ENCODE results near the gene PLXNB3.

Gene PLXNB3

DNA sequence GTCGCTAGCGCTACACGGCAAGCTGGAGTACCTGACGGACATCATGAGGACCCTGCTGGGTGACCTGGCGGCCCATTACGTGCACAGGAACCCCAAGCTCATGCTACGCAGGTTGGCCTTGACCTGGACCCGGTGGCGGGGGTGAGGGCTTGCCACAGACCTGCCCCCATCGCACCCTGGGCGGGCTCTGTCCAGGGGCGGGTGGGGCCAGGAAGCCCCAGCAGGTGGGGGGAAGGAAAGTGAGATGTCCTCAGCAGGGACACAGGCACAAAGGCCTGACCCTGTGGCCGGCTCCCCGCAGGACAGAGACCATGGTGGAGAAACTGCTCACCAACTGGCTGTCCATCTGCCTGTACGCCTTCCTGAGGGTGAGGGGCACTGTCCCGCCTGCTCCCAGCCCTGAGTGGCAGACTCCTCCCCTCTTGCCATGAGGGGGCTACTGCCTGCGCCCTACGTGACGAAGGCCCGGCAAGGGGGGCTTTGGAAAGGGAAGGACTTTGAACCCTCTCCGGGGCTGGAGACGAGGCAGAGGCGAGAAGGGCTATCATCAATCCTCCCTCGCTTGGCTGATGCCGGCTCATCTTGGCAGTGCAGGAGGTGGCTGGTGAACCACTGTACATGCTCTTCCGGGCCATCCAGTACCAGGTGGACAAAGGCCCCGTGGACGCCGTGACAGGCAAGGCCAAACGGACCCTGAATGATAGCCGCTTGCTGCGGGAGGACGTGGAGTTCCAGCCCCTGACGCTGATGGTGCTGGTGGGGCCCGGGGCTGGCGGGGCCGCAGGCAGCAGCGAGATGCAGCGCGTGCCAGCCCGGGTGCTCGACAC is 11.5 kb downstream of the PLXNB3 start:
- DNase-seq = no peak

DNA sequence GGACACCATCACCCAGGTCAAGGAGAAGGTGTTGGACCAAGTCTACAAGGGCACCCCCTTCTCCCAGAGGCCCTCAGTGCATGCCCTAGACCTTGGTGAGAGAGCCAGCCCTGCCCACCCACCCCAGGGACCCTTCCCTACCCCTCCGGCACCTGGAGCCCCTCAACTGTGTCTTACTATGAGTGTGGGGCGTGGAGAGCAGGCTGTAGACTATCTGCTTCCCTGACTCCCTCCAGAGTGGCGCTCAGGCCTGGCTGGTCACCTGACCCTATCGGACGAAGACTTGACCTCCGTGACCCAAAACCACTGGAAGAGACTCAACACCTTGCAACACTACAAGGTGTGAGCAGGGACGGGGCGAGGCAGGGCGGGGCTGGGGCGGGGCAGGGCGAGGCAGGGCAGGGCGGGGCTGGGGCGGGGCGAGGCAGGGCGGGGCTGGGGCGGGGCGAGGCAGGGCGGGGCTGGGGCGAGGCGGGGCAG is 12.1 kb downstream of the PLXNB3 start:
- no peak for DNase-seq

DNA sequence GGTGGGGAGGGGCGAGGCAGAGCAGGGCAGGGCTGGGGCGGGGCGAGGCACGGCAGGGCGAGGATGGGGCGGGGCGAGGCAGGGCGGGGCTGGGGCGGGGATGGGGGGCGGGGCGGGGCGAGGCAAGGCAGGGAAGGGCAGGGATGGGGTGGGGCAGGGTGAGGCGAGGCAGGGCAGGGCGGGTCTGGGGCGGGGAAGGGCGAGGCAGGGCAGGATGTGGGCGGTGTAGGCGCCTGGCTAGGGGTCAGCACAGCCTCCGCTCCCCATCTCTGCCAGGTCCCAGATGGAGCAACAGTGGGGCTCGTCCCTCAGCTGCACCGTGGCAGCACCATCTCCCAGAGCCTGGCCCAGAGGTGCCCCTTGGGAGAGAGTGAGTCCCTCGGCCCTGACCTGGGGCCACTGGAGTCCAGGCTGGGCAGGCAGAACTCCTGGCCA is 12.6 kb downstream of the PLXNB3 start:
- no peak for DNase-seq

DNA sequence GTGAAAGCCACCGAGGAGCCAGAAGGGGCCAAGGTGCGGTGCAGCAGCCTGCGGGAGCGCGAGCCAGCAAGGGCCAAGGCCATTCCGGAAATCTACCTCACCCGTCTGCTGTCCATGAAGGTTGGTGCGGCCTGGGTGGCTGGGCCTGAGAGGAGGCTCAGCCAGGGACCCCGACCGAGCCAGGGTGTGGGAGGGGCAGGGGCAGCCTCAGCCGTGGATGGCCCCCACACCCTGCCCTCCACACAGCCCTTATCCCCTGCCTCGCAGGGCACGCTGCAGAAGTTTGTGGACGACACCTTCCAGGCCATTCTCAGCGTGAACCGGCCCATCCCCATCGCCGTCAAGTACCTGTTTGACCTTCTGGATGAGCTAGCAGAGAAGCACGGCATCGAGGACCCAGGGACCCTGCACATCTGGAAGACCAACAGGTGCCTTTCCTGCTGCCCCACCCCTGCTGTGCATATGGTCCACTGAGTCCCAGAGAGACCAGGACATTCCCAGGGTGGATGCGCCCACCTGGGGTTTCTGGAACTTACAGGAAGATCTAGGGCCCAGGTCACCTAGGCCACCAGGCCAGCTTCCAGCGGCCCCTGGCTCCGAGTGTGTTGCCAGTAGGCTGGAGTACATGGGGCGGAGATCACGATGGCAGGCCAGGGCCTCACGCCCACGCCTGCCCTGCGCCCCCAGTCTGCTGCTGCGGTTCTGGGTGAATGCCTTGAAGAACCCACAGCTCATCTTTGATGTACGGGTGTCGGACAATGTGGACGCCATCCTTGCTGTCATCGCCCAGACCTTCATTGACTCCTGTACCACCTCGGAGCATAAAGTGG is 13.4 kb downstream of the PLXNB3 start:
- DNase-seq = no peak

DNA sequence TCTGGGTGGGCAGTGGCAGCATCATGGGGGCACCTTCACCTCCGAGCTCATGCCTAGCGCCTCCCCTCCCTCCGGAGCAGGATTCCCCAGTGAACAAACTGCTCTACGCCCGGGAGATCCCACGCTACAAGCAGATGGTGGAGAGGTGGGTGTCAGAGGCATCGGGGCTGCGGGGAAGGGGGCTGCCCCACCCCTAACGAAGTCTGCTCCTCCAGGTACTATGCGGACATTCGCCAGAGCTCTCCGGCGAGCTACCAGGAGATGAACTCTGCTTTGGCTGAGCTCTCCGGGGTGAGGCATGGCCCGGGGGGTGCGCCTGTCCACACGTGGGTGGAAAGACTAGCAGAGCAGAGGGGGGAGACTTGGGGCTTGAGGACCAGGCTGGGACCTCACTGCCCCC is 14.1 kb downstream of the PLXNB3 start:
- no peak for DNase-seq

DNA sequence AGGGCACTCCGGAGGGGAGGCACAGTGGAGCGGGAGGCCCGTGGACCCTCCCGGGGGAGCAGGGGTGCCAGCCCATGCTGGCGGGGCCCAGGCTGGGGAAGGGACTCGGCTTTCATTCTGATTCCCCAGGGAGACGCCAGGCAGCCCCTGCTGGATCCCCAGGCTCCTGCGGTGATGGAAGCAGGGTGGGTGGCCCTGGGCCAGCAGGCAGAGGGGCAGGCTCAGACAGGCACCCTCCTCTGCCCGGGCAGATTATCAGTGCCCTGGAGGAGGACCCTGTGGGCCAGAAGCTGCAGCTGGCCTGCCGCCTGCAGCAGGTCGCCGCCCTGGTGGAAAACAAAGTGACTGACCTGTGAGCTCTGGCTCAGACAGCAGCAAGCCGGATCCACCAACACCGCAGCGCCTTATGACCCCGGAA is 14.6 kb downstream of the PLXNB3 start:
- DNase-seq = no peak

DNA sequence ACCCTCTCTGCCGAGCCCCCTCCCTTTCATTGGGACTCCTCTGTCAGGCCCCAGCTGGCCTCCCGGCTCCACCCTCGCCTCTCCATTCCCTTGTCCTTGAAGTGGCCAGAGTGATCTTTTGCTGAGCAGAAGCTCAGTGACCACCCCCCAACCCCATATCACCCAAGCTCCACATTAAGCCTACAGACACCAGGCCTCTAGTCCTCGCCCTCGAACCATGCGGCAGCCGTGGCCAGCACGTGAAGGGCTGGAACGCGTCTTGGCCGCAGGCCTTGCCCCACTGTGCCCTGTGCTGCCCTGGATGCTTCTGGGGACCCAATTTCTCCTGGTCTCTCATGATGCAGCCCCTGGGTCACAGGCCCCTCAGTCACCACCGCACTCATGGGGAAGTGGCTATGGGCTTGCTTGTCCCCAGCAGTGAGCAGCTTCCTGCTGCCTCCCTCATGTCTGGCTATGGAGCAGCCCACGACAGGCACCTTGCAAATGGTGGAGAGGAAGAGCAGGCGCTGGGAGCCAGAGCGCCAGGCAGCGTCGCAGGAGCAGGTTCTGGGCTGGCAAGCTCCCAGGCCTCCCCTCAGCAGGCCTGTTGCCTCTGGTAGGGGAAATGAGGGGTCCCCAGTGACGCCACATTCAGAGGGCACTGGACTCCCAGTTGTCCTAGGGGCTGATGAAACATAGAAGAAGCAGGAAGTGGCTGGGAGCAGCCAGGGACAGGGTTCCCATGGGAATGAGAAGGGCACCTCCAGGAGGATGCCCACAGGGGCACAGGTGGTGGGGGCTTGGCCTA is 16.0 kb downstream of the PLXNB3 start:
- peak in 1 of 3 experiments; percentile 41 for DNase-seq

DNA sequence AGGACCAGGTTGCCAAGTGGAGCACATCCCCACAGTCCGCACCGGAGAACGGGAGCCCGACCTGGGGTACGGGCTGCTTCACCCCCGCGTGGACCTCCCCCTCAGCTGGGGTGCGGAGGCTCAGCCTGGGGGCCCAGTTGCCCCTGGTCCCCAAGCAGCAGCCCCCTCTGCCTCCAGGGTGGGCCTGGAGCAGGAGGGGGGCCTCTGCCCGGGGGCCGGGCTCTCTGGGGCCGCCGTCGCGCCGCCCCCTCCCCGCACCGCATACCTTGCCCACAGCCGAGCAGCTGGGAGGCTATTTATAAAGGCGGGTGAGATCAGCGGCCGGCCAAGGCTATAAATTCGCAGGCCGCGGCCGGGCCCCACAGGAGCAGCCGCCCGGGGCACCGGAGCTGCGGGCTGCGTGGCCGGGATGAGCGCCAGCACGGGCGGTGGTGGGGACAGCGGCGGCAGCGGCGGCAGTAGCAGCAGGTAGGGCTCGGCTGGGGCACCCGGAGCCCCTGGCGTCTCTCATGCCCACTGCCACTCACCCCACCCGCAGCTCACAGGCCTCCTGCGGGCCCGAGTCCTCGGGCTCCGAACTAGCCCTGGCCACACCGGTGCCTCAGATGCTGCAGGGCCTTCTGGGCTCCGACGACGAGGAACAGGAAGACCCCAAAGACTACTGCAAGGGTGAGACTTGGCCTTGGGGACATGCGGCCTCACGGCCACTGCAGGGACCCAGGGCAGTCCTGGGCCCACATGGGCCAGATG is 16.8 kb downstream of the PLXNB3 start, which contains the start of gene SRPK3:
Gene SRPK3, plus strand, starts transcription at position 364 of the 750 bp plus-strand sequence. Its CDS starts 46 bp downstream, at position 410.
- peak in 2 of 3 experiments; percentile 25 to 35 for DNase-seq

DNA sequence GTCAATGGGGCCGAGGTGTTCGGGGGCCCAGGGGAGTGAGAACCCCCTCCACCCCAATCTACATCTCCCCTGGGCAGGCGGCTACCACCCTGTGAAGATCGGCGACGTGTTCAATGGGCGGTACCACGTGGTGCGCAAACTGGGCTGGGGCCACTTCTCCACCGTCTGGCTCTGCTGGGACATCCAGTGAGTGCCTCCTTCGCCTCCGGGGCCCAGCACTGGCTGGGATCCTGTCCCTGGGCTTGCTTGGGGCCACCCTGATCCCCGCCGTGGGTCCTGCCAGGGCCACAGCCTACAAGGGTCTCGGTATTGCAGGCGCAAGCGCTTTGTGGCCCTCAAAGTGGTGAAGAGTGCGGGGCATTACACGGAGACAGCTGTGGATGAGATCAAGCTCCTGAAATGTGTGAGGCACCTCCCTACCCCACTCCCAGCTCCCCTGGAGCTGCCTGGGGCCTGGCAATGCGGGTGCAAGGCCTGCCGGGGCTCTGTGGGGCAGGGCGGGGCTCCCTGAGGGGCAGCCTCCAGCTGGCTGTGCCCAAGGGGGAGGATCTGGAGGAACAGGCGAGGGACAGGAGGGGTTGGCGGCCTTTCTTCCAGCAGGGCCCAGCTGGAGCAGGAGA is 17.5 kb downstream of the PLXNB3 start:
- no peak for DNase-seq

DNA sequence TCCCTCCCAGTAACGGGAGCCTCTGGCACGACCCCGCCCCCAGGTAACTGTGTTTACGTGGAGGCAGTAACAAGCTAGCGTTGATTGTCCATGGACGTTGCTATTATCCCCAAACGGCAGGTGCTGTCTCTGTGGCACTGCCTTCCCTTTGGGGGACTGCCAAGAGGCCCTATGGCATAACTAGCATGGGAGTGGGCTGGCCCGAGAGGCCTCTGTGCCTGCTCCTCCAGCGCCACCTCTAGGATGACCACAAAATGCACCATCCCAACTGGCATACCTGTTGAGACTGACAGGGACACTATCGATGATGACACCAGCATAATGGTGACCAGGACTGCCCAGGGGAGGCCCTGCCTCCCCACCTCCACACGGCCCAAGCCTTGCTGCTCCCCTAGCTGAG is 18.3 kb downstream of the PLXNB3 start:
- peak; percentile 15 to 80 (median 46) for DNase-seq

DNA sequence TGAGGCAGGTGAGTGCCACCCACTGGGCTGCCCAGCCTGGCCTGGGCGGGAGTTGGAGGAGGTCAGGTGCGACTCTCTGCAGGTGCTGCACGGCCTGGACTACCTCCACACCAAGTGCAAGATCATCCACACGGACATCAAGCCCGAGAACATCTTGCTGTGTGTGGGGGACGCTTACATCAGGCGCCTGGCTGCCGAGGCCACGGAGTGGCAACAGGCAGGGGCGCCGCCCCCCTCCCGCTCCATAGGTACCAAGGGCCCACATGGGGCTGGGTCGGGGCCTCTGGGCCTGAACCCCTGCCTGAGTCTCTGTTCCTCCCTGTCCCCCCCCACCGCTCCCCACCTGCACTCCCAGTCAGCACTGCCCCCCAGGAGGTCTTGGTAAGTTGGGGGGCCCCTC is 18.8 kb downstream of the PLXNB3 start:
- DNase-seq = no peak

DNA sequence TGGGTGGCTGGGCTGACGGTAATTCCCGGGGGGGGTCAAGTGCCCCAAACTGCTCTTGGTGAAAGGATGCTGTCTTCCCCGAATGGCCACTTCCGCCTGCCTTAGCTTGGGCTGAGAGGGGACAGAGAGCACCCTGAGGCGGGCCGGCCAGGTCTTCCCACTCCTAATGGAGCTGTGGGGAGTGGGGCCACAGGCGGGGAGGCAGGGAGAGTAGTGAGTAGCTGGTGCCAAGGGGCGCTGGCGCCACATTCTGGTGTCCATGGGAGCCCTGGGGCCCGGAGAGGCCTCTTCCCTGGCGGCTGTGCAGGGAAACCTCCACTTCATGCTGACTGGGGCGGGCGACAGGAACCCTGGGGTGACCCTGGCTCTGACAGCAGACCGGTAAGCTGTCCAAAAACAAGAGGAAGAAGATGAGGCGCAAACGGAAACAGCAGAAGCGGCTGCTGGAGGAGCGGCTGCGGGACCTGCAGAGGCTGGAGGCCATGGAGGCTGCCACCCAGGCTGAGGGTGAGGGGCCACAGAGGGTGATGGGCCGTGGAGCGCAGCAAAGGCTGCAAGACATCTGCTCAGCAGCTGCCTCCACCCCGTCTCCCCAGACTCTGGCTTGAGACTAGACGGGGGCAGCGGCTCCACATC is 19.4 kb downstream of the PLXNB3 start:
- peak in 1 of 3 experiments; percentile 13 for DNase-seq

DNA sequence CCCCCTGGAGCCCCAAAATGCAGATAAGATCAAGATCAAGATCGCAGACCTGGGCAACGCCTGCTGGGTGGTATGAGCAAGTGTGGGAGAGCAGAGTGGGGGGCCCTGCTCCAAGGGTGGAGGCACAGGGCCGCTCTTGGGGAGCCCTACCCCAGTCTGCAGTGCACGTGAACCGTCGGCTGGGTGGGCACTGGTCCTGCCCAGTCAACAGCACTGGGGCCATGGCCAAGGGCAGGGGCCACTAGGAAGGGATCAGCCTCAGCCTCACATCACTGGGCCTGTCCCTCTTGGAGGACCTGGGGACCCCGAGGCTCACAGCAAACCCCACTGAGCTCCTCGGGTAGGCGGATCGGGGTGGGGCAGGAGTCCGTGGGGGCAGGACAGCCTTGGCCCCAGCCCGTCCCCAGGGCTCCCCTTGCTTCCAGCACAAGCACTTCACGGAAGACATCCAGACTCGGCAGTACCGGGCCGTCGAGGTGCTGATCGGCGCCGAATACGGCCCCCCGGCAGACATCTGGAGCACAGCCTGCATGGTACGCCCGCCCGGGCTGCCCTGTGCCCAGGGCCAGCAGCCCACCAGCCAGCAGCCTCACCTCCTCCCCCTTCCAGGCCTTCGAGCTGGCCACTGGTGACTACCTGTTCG is 20.4 kb downstream of the PLXNB3 start:
- no peak for DNase-seq

DNA sequence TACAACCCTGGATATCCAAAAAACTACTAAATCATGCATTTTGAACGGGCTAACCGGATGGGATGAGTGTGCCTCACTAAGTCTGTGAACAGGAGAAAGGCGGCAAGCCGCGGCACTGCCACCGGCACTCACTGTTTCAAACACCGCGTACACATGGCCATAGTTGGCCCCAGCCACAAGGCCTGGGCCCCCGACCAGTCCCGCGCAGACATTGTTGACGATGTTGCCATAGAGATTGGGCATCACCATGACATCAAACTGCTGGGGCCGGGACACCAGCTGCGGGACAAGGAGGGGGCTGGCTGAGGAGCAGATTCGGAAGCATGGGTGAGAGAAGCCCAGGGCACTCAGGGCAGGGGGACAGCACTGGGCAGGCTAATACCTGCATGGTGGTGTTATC is 22.6 kb downstream of the PLXNB3 start:
- no peak for DNase-seq

DNA sequence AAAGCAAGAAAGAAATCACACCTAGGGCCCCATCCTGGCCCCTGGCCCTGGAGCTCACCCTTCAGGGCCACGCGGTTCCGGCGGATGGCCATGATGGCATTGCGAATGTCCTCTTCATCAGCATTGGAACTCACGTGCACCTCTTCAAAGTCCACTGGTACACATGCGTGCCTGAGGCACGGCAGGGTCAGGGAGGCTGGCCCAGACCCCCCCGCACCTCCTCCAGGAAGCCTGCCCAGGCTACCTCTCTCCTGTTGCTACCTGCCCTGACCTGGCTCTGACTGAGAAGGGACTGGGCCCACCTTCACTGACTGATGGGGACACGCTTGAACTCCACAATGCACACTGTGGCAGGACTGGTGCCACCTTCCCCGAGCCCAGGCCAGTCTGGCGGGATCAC is 25.6 kb downstream of the PLXNB3 start:
- no peak for DNase-seq

DNA sequence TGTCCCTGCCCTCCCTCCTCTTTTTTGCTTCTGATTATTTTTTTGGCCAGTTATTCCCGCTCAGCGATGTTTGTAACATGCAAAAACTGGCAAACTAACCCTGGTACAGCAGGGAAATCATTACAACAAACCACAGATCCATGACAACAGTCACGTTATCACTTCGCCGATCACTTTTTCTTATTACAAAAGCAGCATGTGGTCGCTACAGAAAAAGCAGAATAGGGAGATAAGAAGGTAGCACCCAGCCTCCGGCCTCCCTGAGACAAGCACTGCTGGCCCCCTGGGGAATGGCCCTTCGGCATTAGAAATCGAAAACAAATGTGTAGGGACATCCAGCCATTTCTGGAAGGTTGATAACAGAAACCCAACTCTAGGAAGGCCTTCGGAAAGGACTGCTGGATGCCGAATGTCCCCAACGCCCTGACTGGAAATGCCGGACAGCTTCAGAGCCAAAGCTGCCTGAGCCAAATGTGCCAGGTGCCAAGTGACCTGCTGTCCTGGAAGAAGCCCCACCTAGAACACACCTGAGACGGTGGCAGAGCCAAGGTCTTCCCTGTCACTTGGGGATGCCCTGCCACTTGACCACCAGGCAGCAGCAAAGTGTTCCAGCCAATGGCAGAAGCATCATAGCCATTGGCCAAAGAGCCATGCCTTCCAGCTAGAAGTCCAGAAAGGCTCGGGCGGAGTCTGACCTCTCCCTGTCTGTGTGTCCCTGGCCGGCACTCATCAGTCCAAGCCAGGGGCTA is 27.2 kb downstream of the PLXNB3 start:
- DNase-seq = no peak

DNA sequence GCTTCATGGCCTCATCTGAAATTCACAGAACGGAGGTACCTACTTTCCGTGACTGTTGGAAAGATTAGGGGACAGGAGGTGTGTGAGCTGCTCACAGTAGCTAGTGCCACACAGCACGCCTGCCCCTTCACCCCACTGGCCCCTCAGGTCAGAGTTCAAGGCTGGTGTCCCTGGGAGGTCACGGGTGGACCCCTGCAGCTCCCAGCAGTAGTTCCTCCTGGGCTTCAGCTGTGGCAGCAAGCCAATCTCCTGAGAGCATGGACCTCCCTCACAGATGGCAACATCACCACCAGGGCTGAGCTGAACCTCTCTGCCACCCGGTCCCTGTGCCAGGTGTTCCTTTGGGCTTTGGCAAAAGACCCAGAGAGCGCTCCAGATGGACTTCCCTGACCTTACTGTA is 28.3 kb downstream of the PLXNB3 start:
- DNase-seq = no peak

DNA sequence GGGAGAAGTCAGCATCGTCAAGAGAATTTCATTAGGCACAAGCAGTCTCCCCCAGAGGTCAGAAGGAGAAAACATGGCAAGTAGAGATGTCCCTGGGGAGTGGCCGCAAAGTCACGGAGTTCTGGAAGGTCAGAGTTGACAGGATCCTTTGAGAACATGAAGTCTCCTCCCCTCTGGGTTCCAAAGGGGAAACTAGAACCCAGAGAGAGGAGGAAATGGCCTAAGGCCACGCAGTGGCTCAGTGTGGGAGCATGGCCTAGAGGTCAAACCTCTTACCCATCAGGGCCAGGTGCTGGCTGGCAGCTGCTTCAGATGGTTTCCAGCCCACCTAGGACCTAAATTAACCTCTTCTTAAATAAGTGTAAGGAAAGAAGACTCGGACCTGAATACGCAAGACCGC is 29.2 kb downstream of the PLXNB3 start:
- no peak for DNase-seq

DNA sequence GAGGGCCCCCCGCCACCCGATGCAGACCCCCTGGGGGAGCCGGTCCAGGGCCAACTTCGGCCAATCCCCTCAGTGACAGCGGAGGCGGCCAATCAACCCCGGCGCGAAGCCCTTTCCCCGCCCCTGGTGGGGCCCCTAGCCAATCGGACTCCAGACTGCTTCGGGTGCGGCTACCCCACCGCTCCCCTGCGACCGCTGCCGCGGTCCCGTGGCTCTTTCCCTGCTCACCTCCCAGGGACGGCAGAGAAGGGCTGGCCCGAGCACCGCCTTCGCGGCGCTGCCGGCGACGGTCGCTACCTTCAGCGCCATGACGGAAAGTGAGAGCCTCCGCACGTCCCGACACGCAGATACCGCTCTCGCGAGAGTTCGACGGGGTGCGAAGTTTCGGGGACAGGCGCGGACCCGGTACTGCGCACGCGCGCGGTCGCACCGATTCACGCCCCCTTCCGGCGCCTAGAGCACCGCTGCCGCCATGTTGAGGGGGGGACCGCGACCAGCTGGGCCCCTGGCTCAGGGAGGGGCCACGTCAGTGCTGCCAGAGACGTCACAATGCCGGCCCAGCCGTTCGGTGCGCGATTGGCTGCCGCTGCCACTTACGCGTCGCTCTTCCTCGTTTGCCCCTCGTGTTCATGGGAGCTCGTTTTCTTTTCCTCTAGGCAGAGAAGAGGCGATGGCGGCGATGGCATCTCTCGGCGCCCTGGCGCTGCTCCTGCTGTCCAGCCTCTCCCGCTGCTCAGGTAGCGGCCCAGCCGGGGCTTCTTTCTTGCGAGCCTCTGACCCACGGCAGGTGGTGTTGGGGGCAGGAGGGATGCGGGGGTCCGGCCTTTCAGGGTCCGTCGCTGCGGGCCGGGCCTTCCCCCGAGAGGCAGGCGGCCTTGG is 30.2 kb downstream of the PLXNB3 start, which contains the start of the genes IDH3G and SSR4:
Gene IDH3G, minus strand, starts transcription at position 358 of the 879 bp plus-strand sequence. Its CDS starts 49 bp downstream, at position 309.
Gene SSR4, plus strand, starts transcription at position 651 of the 879 bp plus-strand sequence. Its CDS starts 20 bp downstream, at position 671.
- peak; percentile 93 to 98 (median 97) for DNase-seq
